Fibroblast of the aortic adventitia (primary cell): ENCODE measurements around the gene MED25. TPM values are rescaled to one million over a fixed set of nuclear protein-coding genes. Genes with fewer than 3 reads are reported as not detected.

Source experiments
- DNase-seq: peaks from one replicate; pipeline ENCODE4 v3.0.0-alpha.2; 2010; ENCODE audit warnings: low read depth
- H3K4me3 ChIP-seq: 2 replicates; pipeline ENCODE4 v1.5.1; 2011; ENCODE audit warnings: low read depth, mild to moderate bottlenecking, control low read depth, low read length, moderate library complexity
- total RNA-seq: library from RNA; depleted of rRNA; stranded (reverse); fragments of >200 nt; gene quantifications from 2 replicates; pipeline ENCODE4 v1.2.3, GENCODE V29; 2012; ENCODE audit warnings: low replicate concordance
- TF ChIP-seq, protein P1 (sequence below): IDR thresholded peaks from 2 replicates; pipeline ENCODE4 v1.5.1; 2011; ENCODE audit warnings: mild to moderate bottlenecking, low read length, control low read depth, inconsistent platforms; ENCODE audit not compliant: insufficient read depth

MED25 gene
- total RNA-seq, 1 donor = 21.7 TPM

DNA sequence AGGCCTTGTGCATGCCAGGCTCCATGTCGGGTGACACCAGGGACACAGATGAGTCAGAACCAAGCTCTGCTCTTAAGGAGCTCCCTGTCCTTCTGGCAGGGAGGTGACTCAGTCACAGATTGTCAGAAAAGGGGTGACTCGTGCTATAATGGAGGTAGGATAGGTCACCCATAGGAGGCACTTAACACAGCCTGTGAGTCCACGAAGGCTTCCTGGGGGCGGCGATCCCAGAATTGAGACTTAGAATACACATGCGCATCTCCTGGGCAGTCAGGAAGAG, 24.6 kb upstream of the MED25 start:
- TF ChIP-seq, protein P1, sequence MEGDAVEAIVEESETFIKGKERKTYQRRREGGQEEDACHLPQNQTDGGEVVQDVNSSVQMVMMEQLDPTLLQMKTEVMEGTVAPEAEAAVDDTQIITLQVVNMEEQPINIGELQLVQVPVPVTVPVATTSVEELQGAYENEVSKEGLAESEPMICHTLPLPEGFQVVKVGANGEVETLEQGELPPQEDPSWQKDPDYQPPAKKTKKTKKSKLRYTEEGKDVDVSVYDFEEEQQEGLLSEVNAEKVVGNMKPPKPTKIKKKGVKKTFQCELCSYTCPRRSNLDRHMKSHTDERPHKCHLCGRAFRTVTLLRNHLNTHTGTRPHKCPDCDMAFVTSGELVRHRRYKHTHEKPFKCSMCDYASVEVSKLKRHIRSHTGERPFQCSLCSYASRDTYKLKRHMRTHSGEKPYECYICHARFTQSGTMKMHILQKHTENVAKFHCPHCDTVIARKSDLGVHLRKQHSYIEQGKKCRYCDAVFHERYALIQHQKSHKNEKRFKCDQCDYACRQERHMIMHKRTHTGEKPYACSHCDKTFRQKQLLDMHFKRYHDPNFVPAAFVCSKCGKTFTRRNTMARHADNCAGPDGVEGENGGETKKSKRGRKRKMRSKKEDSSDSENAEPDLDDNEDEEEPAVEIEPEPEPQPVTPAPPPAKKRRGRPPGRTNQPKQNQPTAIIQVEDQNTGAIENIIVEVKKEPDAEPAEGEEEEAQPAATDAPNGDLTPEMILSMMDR = no peak
- no peak for DNase-seq
- no peak overlapping the region for H3K4me3 ChIP-seq

DNA sequence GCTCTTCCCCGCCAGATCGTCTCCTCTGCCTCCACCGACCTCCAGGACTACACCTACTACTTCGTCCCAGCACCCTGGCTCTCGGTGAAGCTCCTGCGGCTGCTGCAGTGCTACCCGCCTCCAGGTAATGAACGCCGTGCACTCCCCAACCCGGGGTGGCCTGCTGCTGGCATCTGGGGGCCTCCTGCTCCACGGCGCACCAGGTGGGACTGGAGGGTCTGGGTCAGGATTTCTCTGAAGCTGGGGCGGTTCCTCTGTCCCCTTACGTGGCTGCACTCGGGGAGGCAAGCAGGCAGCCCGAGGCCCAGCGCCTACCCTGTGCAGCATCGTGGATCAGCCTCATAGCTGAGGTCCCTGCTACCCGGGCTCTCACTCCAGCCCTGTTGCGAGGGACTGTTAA, 22.5 kb upstream of the MED25 start:
- no peak overlapping the region for H3K4me3 ChIP-seq
- no peak for DNase-seq
- TF ChIP-seq, protein P1 = no peak

DNA sequence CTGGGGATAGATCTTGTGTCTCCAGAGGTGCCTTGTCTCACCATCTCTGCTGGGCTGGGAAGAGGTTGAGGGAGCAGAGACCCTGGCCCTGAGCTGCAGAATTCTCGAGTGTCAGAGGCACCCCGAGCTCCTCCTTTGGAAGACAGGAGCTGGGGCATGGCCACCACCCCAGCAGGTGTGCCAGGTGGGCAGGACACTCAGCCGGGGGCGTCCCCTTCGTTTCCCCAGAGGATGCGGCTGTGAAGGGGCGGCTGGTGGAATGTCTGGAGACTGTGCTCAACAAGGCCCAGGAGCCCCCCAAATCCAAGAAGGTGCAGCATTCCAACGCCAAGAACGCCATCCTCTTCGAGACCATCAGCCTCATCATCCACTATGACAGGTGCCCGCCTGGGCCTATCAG, 19.5 kb upstream of the MED25 start:
- H3K4me3 ChIP-seq = no peak overlapping the region
- TF ChIP-seq, protein P1 = no peak
- no peak for DNase-seq

DNA sequence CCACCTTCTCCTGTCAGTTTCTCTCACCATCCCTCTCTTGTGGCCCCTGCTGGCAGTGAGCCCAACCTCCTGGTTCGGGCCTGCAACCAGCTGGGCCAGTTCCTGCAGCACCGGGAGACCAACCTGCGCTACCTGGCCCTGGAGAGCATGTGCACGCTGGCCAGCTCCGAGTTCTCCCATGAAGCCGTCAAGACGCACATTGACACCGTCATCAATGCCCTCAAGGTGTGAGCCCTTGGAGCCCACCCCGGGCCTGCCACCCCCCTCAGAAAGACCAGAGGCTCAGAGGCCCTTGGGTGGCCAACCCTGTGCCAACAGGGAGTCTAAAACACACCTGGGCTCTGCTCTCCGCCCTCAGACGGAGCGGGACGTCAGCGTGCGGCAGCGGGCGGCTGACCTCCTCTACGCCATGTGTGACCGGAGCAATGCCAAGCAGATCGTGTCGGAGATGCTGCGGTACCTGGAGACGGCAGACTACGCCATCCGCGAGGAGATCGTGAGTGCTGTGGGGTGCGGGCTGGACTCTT, 18.8 kb upstream of the MED25 start:
- TF ChIP-seq, protein P1 = no peak
- no peak for DNase-seq
- H3K4me3 ChIP-seq = no peak overlapping the region

DNA sequence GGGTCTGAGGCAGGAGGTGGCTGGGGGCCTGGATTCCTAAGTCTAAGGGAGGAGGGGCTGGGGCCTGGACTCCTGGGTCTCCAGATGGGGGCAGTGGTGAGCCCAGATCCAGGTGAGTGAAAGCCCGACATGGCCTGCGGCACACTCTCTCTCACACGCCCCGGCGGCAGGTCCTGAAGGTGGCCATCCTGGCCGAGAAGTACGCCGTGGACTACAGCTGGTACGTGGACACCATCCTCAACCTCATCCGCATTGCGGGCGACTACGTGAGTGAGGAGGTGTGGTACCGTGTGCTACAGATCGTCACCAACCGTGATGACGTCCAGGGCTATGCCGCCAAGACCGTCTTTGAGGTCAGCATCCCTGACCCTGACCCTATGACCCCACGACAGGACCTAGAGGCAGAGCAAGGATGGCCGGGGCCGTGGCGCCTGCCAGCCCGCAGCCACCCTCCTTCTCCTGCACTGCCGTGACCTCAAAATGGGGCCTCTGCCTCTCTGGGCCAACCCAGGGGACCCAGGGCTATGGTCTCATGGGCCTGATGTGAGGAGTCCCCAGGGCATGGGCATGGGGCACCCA, 18.2 kb upstream of the MED25 start:
- DNase-seq = no peak
- H3K4me3 ChIP-seq = no peak overlapping the region
- TF ChIP-seq, protein P1 = peak; percentile 13

DNA sequence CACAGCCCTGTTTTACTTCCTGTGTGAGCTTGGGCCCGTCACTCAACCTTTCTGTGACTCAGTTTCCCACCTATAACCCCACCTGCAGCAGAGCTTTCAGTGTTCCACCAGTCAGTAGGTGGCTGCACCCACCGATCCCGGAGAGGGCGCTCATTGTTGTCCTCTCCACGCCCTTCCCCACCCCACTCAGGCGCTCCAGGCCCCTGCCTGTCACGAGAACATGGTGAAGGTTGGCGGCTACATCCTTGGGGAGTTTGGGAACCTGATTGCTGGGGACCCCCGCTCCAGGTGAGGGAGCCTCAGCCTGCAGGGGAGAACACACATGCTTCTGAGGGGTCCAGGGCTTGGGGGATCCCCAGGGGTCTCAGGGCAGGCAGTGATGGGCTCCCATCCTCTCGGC, 17.3 kb upstream of the MED25 start:
- no peak for DNase-seq
- TF ChIP-seq, protein P1 = no peak
- H3K4me3 ChIP-seq = no peak overlapping the region

DNA sequence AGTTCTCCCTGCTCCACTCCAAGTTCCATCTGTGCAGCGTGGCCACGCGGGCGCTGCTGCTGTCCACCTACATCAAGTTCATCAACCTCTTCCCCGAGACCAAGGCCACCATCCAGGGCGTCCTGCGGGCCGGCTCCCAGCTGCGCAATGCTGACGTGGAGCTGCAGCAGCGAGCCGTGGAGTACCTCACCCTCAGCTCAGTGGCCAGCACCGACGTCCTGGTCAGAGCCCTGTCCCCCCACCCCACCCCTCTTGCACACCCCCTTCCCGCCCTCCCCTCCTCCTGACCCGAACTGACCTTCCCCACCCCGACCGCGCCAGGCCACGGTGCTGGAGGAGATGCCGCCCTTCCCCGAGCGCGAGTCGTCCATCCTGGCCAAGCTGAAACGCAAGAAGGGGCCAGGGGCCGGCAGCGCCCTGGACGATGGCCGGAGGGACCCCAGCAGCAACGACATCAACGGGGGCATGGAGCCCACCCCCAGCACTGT, 16.6 kb upstream of the MED25 start:
- peak overlapping the region; percentile 58 for H3K4me3 ChIP-seq
- no peak for DNase-seq
- TF ChIP-seq, protein P1 = no peak
